HEK293T (cell line): ENCODE results near the gene DPP4.
"Not testable (repeated sequence)": the region's sequence is repeated elsewhere in the genome, so short reads cannot be mapped to it uniquely, and the experiment has no call there.

ENCODE experiments used
- CTCF ChIA-PET: fragments of 350-600 bp; formaldehyde crosslinking; extraction: SDS; loops from one replicate; lab custom pipeline; 2021; ENCODE audit warnings: antibody characterized with exemption, inconsistent platforms; lab: Yijun Ruan, JAX
- POLR2A ChIA-PET: fragments of 350-600 bp; formaldehyde crosslinking; extraction: SDS; loops from one replicate; lab custom pipeline; 2020; ENCODE audit warnings: antibody characterized with exemption, inconsistent platforms; lab: Yijun Ruan, JAX
- DNase-seq: peaks from one replicate; pipeline ENCODE4 v3.0.0; 2012; ENCODE audit warnings: mixed read lengths; ENCODE audit errors: extremely low spot score
- ARNT ChIP-seq: fragments of 450-650 bp; IDR thresholded peaks from 2 replicates; pipeline ENCODE4 v1.6.1; 2017; ENCODE audit warnings: mild to moderate bottlenecking
- BHLHE40 ChIP-seq: fragments of 450-650 bp; IDR thresholded peaks from 2 replicates; pipeline ENCODE4 v1.6.1; 2016; ENCODE audit warnings: mild to moderate bottlenecking, moderate library complexity, borderline replicate concordance
- CTBP1 ChIP-seq: fragments of 450-650 bp; IDR thresholded peaks from 2 replicates; pipeline ENCODE4 v1.6.1; 2016; ENCODE audit warnings: borderline replicate concordance
- ELF4 ChIP-seq: fragments of 450-650 bp; IDR thresholded peaks from 2 replicates; pipeline ENCODE4 v1.6.1; 2017; ENCODE audit warnings: antibody characterized with exemption
- FOXA1 ChIP-seq: fragments of 450-650 bp; IDR thresholded peaks from 2 replicates; pipeline ENCODE4 v1.6.1; 2016; ENCODE audit warnings: mild to moderate bottlenecking
- FOXK2 ChIP-seq: fragments of 450-650 bp; IDR thresholded peaks from 2 replicates; pipeline ENCODE4 v1.6.1; 2016; ENCODE audit warnings: mild to moderate bottlenecking
- FOXM1 ChIP-seq: fragments of 450-650 bp; IDR thresholded peaks from 2 replicates; pipeline ENCODE4 v1.6.1; 2017; ENCODE audit warnings: mild to moderate bottlenecking, borderline replicate concordance
- HDGF ChIP-seq: fragments of 450-650 bp; IDR thresholded peaks from 2 replicates; pipeline ENCODE4 v1.6.1; 2017; ENCODE audit warnings: antibody characterized with exemption, borderline replicate concordance
- L3MBTL2 ChIP-seq: fragments of 450-650 bp; conservative IDR thresholded peaks from 2 replicates; pipeline ENCODE4 v1.6.1; 2016; ENCODE audit warnings: mild to moderate bottlenecking
- LEF1 ChIP-seq: fragments of 450-650 bp; IDR thresholded peaks from 2 replicates; pipeline ENCODE4 v1.6.1; 2017; ENCODE audit warnings: mild to moderate bottlenecking, borderline replicate concordance
- NFRKB ChIP-seq: fragments of 450-650 bp; IDR thresholded peaks from 2 replicates; pipeline ENCODE4 v1.6.1; 2016; ENCODE audit warnings: mild to moderate bottlenecking, moderate library complexity
- SP1 ChIP-seq: fragments of 450-650 bp; IDR thresholded peaks from 2 replicates; pipeline ENCODE4 v1.6.1; 2017
- SUZ12 ChIP-seq: fragments of 450-650 bp; IDR thresholded peaks from 2 replicates; pipeline ENCODE4 v1.6.1; 2016; ENCODE audit warnings: mild to moderate bottlenecking
- TARDBP ChIP-seq: fragments of 450-650 bp; IDR thresholded peaks from 2 replicates; pipeline ENCODE4 v1.6.1; 2016
- ZNF384 ChIP-seq: fragments of 450-650 bp; IDR thresholded peaks from 2 replicates; pipeline ENCODE4 v1.6.1; 2016
- TF ChIP-seq, protein P1 (sequence below): fragments of 450-650 bp; IDR thresholded peaks from 2 replicates; pipeline ENCODE4 v1.6.1; 2016

The DPP4 gene

DNA sequence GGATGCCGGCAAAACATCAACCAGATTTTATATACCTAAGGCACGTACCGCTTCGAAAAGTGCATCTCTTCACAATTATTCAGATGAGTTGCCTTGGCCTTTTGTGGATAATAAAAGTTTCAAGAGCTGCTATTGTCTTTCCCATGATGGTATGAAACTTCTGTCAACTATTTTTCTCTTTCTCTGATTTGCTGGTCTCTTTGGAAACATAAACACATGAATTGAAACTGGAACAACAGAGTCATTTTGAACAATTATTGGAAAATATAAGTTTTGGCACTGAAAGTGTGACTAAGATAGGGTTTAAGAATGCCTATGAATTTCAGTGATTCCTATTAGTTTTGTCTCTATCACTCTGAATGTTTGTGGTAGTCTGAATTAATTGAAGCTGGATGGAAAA lies 109.9 kb downstream of the DPP4 start:
- no peak for DNase-seq
- ChIA-PET CTCF (no interaction called here), POLR2A (no interaction called here)
- TF ChIP-seq LEF1 (no peak), HDGF (no peak), NFRKB (no peak), FOXK2 (no peak), ELF4 (no peak), ZNF384 (no peak), FOXA1 (no peak), ARNT (no peak), CTBP1 (no peak), BHLHE40 (no peak)
- TF ChIP-seq, protein P1, sequence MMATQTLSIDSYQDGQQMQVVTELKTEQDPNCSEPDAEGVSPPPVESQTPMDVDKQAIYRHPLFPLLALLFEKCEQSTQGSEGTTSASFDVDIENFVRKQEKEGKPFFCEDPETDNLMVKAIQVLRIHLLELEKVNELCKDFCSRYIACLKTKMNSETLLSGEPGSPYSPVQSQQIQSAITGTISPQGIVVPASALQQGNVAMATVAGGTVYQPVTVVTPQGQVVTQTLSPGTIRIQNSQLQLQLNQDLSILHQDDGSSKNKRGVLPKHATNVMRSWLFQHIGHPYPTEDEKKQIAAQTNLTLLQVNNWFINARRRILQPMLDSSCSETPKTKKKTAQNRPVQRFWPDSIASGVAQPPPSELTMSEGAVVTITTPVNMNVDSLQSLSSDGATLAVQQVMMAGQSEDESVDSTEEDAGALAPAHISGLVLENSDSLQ, result no peak

GRCh38 chr2:161962160-161962559 lies 111.9 kb downstream of the DPP4 start:
- no peak for TF ChIP-seq ZNF384
- TF ChIP-seq SUZ12, result no peak
- TF ChIP-seq SP1, result no peak
- no peak for TF ChIP-seq HDGF
- no peak for TF ChIP-seq ARNT
- ChIA-PET POLR2A (no interaction called here), CTCF (interaction anchor here (0.5 kb wide), 1 partner anchor 15 kb away, joined by 4 read pairs; no protein-coding TSS in a partner anchor)
- no peak for DNase-seq

- no peak for DNase-seq
- TF ChIP-seq FOXK2 (no peak), SUZ12 (no peak), BHLHE40 (no peak), ZNF384 (no peak), NFRKB (no peak), SP1 (no peak), L3MBTL2 (no peak), LEF1 (no peak), FOXA1 (no peak), TARDBP (no peak), FOXM1 (no peak), ELF4 (no peak), ARNT (no peak), CTBP1 (no peak), HDGF (no peak)
- TF ChIP-seq, protein P1, result no peak
- ChIA-PET POLR2A (no interaction called here), CTCF (no interaction called here)
These were observed 113.0 kb downstream of the DPP4 start for GRCh38 chr2:161961061-161961460.

- TF ChIP-seq TARDBP (no peak), BHLHE40 (no peak), SUZ12 (no peak), FOXA1 (no peak), ZNF384 (no peak), NFRKB (no peak), FOXK2 (no peak), L3MBTL2 (no peak)
- CTCF ChIA-PET, result no interaction called here
- POLR2A ChIA-PET, result no interaction called here
- no peak for DNase-seq
These were observed 117.3 kb downstream of the DPP4 start for GRCh38 chr2:161956738-161957137.

DNA sequence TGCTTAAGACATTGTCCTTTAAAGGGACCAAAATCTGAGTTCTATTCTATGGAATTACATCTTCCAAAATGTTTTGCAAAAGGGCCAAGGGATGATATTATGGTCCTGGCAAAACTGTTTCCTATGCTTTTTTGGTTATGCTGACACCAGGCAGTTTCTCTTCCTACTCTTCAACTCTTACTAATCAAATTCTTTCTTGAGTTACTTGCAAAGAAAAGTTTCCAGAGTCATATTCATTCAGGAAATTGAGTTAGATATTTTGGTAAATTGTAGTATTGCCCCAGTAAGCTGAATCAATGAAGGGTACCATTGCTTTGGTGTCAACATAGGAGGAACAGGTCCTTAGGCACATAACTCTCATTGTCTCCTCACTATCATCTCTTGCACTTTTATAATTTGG lies 118.8 kb downstream of the DPP4 start:
- ChIA-PET POLR2A (no interaction called here), CTCF (no interaction called here)
- no peak for TF ChIP-seq SP1
- TF ChIP-seq ARNT, result no peak
- no peak for TF ChIP-seq ZNF384
- no peak for TF ChIP-seq HDGF
- TF ChIP-seq ELF4, result no peak
- TF ChIP-seq LEF1, result no peak
- no peak for TF ChIP-seq FOXA1
- TF ChIP-seq NFRKB, result no peak
- TF ChIP-seq TARDBP, result no peak
- no peak for TF ChIP-seq CTBP1
- DNase-seq, result no peak

GRCh38 chr2:161954103-161954502 lies 119.9 kb downstream of the DPP4 start:
- no peak for TF ChIP-seq SP1
- TF ChIP-seq FOXM1, result no peak
- TF ChIP-seq, protein P1, result no peak
- TF ChIP-seq BHLHE40, result no peak
- no peak for TF ChIP-seq ELF4
- no peak for TF ChIP-seq L3MBTL2
- no peak for TF ChIP-seq ARNT
- TF ChIP-seq TARDBP, result no peak
- no peak for TF ChIP-seq HDGF
- no peak for TF ChIP-seq FOXA1
- TF ChIP-seq SUZ12, result no peak
- no peak for DNase-seq
- ChIA-PET CTCF (interaction anchor here (0.7 kb wide), 1 partner anchor 8 kb away, joined by 3 read pairs; no protein-coding TSS in a partner anchor), POLR2A (interaction anchor here (0.8 kb wide), 1 partner anchor 20 kb away, joined by 4 read pairs; no protein-coding TSS in a partner anchor)

GRCh38 chr2:161953367-161953766 lies 120.6 kb downstream of the DPP4 start:
- CTCF ChIA-PET, result interaction anchor here (0.6 kb wide), 1 partner anchor 368 kb away, joined by 4 read pairs; no protein-coding TSS in a partner anchor
- POLR2A ChIA-PET, DNase-seq: not testable (repeated sequence)
